Measurements from ENCODE around the gene PIM1. TPM values are rescaled to one million over a fixed set of nuclear protein-coding genes. Genes with fewer than 3 reads are reported as not detected.

The PIM1 gene
- total RNA-seq, 1 experiment from 2014 or later = 42.1 TPM

DNA sequence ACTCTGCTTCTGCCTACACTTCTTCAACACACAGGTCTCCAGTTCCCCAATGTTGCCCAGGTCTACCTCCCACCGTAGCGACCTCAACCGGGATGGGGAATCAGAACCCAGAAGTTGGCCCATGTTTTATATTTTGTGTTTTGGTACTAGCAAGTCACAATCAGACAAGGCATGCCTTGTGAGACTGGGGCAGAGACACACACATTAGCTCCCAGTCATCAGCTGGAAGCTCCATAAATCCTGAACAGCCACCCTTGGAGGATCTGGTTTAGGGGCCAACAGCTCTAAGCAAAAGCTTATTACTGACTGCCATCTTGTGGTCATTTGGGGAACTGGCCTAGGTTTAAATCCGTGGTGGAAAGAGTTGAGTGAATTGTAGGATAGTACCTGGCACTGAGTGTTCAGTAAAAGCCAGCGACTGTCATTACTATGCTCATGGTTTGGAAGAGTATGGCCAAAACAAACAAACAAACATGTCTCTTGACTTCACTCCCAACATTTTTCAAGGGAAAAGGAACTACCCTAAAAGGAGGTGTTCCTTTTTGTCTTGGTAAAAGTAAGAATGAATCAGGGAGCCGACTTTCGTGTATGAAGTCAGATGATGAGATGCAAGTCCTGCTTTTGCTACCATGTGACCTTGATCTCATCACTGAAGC, 40.5 kb downstream of the PIM1 start:
- no peaks in the 10 kb centered on the region for H3K27me3 ChIP-seq (ENCODE audit: control insufficient read depth, insufficient read depth, low read length)
- TF ChIP-seq CTCF (IDR thresholded peaks at IDR 0.05) (peak; percentile 91), POLR2AphosphoS5 (IDR thresholded peaks at IDR 0.05; ENCODE audit: low read depth, low read length) (no peak)
- TF ChIP-seq, protein P1, sequence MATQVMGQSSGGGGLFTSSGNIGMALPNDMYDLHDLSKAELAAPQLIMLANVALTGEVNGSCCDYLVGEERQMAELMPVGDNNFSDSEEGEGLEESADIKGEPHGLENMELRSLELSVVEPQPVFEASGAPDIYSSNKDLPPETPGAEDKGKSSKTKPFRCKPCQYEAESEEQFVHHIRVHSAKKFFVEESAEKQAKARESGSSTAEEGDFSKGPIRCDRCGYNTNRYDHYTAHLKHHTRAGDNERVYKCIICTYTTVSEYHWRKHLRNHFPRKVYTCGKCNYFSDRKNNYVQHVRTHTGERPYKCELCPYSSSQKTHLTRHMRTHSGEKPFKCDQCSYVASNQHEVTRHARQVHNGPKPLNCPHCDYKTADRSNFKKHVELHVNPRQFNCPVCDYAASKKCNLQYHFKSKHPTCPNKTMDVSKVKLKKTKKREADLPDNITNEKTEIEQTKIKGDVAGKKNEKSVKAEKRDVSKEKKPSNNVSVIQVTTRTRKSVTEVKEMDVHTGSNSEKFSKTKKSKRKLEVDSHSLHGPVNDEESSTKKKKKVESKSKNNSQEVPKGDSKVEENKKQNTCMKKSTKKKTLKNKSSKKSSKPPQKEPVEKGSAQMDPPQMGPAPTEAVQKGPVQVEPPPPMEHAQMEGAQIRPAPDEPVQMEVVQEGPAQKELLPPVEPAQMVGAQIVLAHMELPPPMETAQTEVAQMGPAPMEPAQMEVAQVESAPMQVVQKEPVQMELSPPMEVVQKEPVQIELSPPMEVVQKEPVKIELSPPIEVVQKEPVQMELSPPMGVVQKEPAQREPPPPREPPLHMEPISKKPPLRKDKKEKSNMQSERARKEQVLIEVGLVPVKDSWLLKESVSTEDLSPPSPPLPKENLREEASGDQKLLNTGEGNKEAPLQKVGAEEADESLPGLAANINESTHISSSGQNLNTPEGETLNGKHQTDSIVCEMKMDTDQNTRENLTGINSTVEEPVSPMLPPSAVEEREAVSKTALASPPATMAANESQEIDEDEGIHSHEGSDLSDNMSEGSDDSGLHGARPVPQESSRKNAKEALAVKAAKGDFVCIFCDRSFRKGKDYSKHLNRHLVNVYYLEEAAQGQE (IDR thresholded peaks at IDR 0.05; ENCODE audit: insufficient read depth in 1 of 2, low read depth in 2 of 2, low read length in 1 of 2) = no peak
- no peaks in the 10 kb centered on the region for H3K36me3 ChIP-seq (ENCODE audit: control insufficient read depth, insufficient read depth, low read length)
- in situ Hi-C loops (cut with HindIII; ENCODE audit: low pct_unique_long_range_greater_than_20kb, low sequenced_read_pairs) (no loop called here), intact Hi-C loops (cut with micrococcal nuclease; ENCODE audit: unreplicated experiment) (loop anchor here (1.0 to 5.0 kb wide), 2 partner anchors 33 to 192 kb away; no protein-coding TSS in a partner anchor)
- ChIA-PET POLR2A (no interaction called here), CTCF (interaction anchor here (0.5 to 3.3 kb wide), 15 partner anchors 9 to 204 kb away, joined by 3 to 72 read pairs (median 6); no protein-coding TSS in a partner anchor)
- no peaks in the 10 kb centered on the region; the same call in 1 of the 2 replicates for H3K4me1 ChIP-seq (ENCODE audit: control insufficient read depth, insufficient read depth, low read length)
- H3K4me3 ChIP-seq (ENCODE audit: low read depth in 2 of 2, low read length in 2 of 2) = no peak overlapping the region
- peak; percentile 87 for ATAC-seq
- H3K9me3 ChIP-seq (ENCODE audit: control insufficient read depth, insufficient read depth, low read depth, low read length) = no peaks in the 10 kb centered on the region
- peak; percentile 80 for DNase-seq (ENCODE audit: low read depth, low spot score)
- H3K27ac ChIP-seq (ENCODE audit: low read length) = no peak overlapping the region
- BruUV-seq (replicated peaks) = no TSS peak

DNA sequence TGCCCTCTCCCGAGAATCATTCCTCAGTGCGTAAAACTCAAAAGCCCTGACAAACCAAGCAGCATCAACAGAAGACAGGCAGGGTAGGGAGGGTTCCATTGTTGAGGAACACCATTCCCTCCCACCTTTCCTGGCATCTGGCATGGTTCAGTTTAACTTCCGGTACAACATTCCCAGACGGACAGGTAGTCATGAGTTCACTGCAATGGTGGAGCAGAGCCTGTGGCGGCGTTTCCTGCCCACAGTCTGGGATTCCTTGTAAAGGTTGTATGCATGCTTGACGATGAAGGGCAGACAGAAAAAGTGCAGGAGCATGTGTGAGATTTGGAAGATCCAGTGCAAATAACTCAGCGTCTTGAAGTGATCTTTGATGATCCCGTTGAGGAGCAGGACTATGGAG, 42.3 kb downstream of the PIM1 start:
- CTCF ChIA-PET = interaction anchor here (1.0 to 1.3 kb wide), 2 partner anchors 191 to 194 kb away, joined by 3 to 5 read pairs; no protein-coding TSS in a partner anchor

More for the DNA sequence above, 42.3 kb downstream of the PIM1 start:
- Histone ChIP-seq H3K36me3 (ENCODE audit: control insufficient read depth, insufficient read depth, low read length) (no peaks in the 10 kb centered on the region), H3K27ac (ENCODE audit: low read length) (no peak overlapping the region), H3K4me1 (ENCODE audit: control insufficient read depth, insufficient read depth, low read length) (no peaks in the 10 kb centered on the region; the same call in 1 of the 2 replicates), H3K4me3 (ENCODE audit: low read depth in 2 of 2, low read length in 2 of 2) (no peak overlapping the region), H3K27me3 (ENCODE audit: control insufficient read depth, insufficient read depth, low read length) (no peaks in the 10 kb centered on the region), H3K9me3 (ENCODE audit: control insufficient read depth, insufficient read depth, low read depth, low read length) (no peaks in the 10 kb centered on the region)
- DNase-seq (ENCODE audit: low read depth, low spot score) (no peak), ATAC-seq (no peak)
- POLR2A ChIA-PET = no interaction called here
- BruUV-seq (replicated peaks) = no TSS peak
- intact Hi-C loops (cut with micrococcal nuclease; ENCODE audit: unreplicated experiment) = loop anchor here (5.0 kb wide), 1 partner anchor 35 kb away; no protein-coding TSS in a partner anchor
- TF ChIP-seq SIN3A (IDR thresholded peaks at IDR 0.05; ENCODE audit: borderline replicate concordance, insufficient read depth, low read depth, low read length) = no peak
- TF ChIP-seq, protein P1 (IDR thresholded peaks at IDR 0.05; ENCODE audit: insufficient read depth in 1 of 2, low read depth in 2 of 2, low read length in 1 of 2) = no peak
- TF ChIP-seq CTCF (IDR thresholded peaks at IDR 0.05) = no peak
- TF ChIP-seq TCF7L2 (IDR thresholded peaks at IDR 0.05; ENCODE audit: low read depth, low read length) = no peak
- TF ChIP-seq POLR2AphosphoS5 (IDR thresholded peaks at IDR 0.05; ENCODE audit: low read depth, low read length) = no peak
- in situ Hi-C loops (cut with HindIII; ENCODE audit: low pct_unique_long_range_greater_than_20kb, low sequenced_read_pairs) = no loop called here
